Measurements from ENCODE around the gene THAP12. TPM values are rescaled to one million over a fixed set of nuclear protein-coding genes. Genes with fewer than 3 reads are reported as not detected.

The THAP12 gene, protein sequence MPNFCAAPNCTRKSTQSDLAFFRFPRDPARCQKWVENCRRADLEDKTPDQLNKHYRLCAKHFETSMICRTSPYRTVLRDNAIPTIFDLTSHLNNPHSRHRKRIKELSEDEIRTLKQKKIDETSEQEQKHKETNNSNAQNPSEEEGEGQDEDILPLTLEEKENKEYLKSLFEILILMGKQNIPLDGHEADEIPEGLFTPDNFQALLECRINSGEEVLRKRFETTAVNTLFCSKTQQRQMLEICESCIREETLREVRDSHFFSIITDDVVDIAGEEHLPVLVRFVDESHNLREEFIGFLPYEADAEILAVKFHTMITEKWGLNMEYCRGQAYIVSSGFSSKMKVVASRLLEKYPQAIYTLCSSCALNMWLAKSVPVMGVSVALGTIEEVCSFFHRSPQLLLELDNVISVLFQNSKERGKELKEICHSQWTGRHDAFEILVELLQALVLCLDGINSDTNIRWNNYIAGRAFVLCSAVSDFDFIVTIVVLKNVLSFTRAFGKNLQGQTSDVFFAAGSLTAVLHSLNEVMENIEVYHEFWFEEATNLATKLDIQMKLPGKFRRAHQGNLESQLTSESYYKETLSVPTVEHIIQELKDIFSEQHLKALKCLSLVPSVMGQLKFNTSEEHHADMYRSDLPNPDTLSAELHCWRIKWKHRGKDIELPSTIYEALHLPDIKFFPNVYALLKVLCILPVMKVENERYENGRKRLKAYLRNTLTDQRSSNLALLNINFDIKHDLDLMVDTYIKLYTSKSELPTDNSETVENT
- polyA plus RNA-seq (2013), result 37.8 and 38.6 TPM in 2 replicates

- peak within 1 kb of the TSS; percentile 63 for H3K18ac ChIP-seq (ENCODE audit: low read length)
- H3K4me3 ChIP-seq (ENCODE audit: low read depth, low read length), result peak within 1 kb of the TSS; percentile 95
- peak within 1 kb of the TSS; percentile 64 for H4K91ac ChIP-seq (ENCODE audit: low read depth, low read length)
- H3K79me2 ChIP-seq (ENCODE audit: control insufficient read depth, insufficient read depth, low read length, poor library complexity), result peaks cover 7% of the 10 kb centered on the region
- WGBS (ENCODE audit: extremely low coverage, insufficient coverage, insufficient read length), result no CpG with 5 or more reads among the region's 69 CpGs
- H3K27me3 ChIP-seq (ENCODE audit: insufficient read depth, low read length), result no peaks in the 10 kb centered on the region
- H3K9ac ChIP-seq (ENCODE audit: low read length), result peak within 1 kb of the TSS; percentile 84
- peaks cover 6 to 11% of the 10 kb centered on the region in 2 experiments for H3K4me1 ChIP-seq (ENCODE audit: control insufficient read depth in 1 of 2, insufficient read depth in 2 of 2, low read length in 2 of 2)
- no peak within 1 kb of the TSS for H2BK12ac ChIP-seq (ENCODE audit: low read length)
- peak within 1 kb of the TSS; percentile 39 for H2AK5ac ChIP-seq (ENCODE audit: low read length)
- H3K14ac ChIP-seq (ENCODE audit: low read length), result peak within 1 kb of the TSS; percentile 89
- DNase-seq, result peak; percentile 96 to 99
- H4K12ac ChIP-seq (ENCODE audit: low read depth, low read length), result peak within 1 kb of the TSS; percentile 92
- no peak within 1 kb of the TSS for H3K23ac ChIP-seq (ENCODE audit: low read length)
- H3K27ac ChIP-seq (ENCODE audit: low read depth, low read length), result peak within 1 kb of the TSS; percentile 52
- H3K36me3 ChIP-seq (ENCODE audit: control insufficient read depth in 1 of 2, insufficient read depth in 2 of 2, low read length in 2 of 2), result no peaks in the 10 kb centered on the region
- peaks cover 4% of the 10 kb centered on the region for H3K79me1 ChIP-seq (ENCODE audit: low read length)
- peak within 1 kb of the TSS; percentile 77 for H2BK120ac ChIP-seq (ENCODE audit: insufficient read depth, low read length, poor library complexity)
- H3K4ac ChIP-seq (ENCODE audit: low read depth, low read length), result peak within 1 kb of the TSS; percentile 98
- H2AFZ ChIP-seq (ENCODE audit: insufficient read depth, low read length, poor library complexity), result peak within 1 kb of the TSS; percentile 68
- H3K9me3 ChIP-seq (ENCODE audit: insufficient read depth, low read depth, low read length), result no peaks in the 10 kb centered on the region
- H4K8ac ChIP-seq (ENCODE audit: low read depth, low read length), result peak within 1 kb of the TSS; percentile 74
- peak within 1 kb of the TSS; percentile 85 for H3K4me2 ChIP-seq (ENCODE audit: low read length)
- peak within 1 kb of the TSS; percentile 75 for H2BK5ac ChIP-seq (ENCODE audit: low read depth, low read length, poor library complexity)
Observed at GRCh38 chr11:76380977-76381719, at the start of gene THAP12, which contains the start of gene GVQW3. TSS of gene THAP12 (minus strand) at chr11:76381132. CDS start at chr11:76380836, 296 bp downstream. TSS of gene GVQW3 (plus strand) at chr11:76381323. CDS start at chr11:76381829, 506 bp downstream.

DNA sequence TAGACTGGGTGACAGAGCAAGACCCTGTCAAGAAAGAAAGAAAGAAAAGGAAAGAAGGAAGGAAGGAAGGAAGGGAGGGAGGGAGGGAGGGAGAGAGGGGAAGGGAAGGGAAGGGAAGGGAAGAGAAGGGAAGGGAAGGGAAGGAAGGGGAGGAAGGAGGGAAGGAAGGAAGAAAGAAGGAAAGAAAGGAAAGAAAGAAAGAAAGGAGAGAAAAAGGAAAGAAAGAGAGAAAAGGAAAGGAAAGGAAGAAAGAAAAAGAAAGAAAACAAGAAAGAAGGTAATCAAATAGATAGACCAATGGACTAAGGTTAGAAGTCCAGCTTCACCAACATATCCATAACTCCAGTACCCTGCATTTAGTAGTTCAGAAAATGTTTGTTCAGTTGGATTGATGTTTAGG lies 45.7 kb upstream of the THAP12 start:
- Histone ChIP-seq H3K23ac (ENCODE audit: low read length) (no peak overlapping the region), H3K27ac (ENCODE audit: low read depth, low read length) (no peak overlapping the region), H3K4me3 (ENCODE audit: low read depth, low read length) (no peak overlapping the region), H3K27me3 (ENCODE audit: insufficient read depth, low read length) (no peaks in the 10 kb centered on the region), H3K36me3 (ENCODE audit: control insufficient read depth in 1 of 2, insufficient read depth in 2 of 2, low read length in 2 of 2) (no peaks in the 10 kb centered on the region), H3K4me2 (ENCODE audit: low read length) (no peak overlapping the region), H3K79me1 (ENCODE audit: low read length) (no peaks in the 10 kb centered on the region), H3K4ac (ENCODE audit: low read depth, low read length) (no peak overlapping the region), H2BK12ac (ENCODE audit: low read length) (no peak overlapping the region), H4K8ac (ENCODE audit: low read depth, low read length) (no peak overlapping the region), H3K14ac (ENCODE audit: low read length) (no peak overlapping the region), H3K18ac (ENCODE audit: low read length) (no peak overlapping the region), H2AFZ (ENCODE audit: insufficient read depth, low read length, poor library complexity) (no peak overlapping the region), H3K9me3 (ENCODE audit: insufficient read depth, low read depth, low read length) (no peaks in the 10 kb centered on the region), H3K4me1 (ENCODE audit: control insufficient read depth in 1 of 2, insufficient read depth in 2 of 2, low read length in 2 of 2) (no peaks in the 10 kb centered on the region), H4K12ac (ENCODE audit: low read depth, low read length) (no peak overlapping the region), H3K9ac (ENCODE audit: low read length) (no peak overlapping the region), H2AK5ac (ENCODE audit: low read length) (no peak overlapping the region), H2BK120ac (ENCODE audit: insufficient read depth, low read length, poor library complexity) (no peak overlapping the region), H4K91ac (ENCODE audit: low read depth, low read length) (no peak overlapping the region), H2BK5ac (ENCODE audit: low read depth, low read length, poor library complexity) (no peak overlapping the region), H3K79me2 (ENCODE audit: control insufficient read depth, insufficient read depth, low read length, poor library complexity) (no peaks in the 10 kb centered on the region)
- no peak for DNase-seq

DNA sequence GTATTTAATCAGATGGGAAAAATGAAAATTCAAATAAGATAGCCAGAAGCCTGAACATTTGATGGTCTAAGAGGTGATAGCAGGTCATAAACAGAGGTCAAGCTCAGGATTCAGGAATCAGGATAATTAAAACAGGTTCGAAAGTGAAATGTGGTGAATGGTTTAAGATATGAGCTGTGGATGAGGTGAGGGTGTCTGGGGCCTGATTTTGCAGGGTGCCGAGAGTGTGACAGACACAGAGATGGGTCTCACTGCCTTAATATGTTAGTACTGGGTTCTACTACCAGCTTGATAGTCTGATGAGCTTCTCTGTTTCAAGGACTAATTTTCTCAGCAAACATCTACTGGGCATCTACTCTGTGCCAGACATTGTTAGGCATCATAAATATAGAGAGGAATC lies 44.0 kb upstream of the THAP12 start:
- no peak overlapping the region for H3K9ac ChIP-seq (ENCODE audit: low read length)
- no peaks in the 10 kb centered on the region for H3K79me2 ChIP-seq (ENCODE audit: control insufficient read depth, insufficient read depth, low read length, poor library complexity)
- no peak overlapping the region for H2BK120ac ChIP-seq (ENCODE audit: insufficient read depth, low read length, poor library complexity)
- H3K79me1 ChIP-seq (ENCODE audit: low read length), result no peaks in the 10 kb centered on the region
- no peak overlapping the region for H3K18ac ChIP-seq (ENCODE audit: low read length)
- H3K4me1 ChIP-seq (ENCODE audit: control insufficient read depth in 1 of 2, insufficient read depth in 2 of 2, low read length in 2 of 2), result no peaks in the 10 kb centered on the region
- no peak overlapping the region for H2AFZ ChIP-seq (ENCODE audit: insufficient read depth, low read length, poor library complexity)
- H4K91ac ChIP-seq (ENCODE audit: low read depth, low read length), result no peak overlapping the region
- H2AK5ac ChIP-seq (ENCODE audit: low read length), result no peak overlapping the region
- H3K4me2 ChIP-seq (ENCODE audit: low read length), result no peak overlapping the region
- H2BK5ac ChIP-seq (ENCODE audit: low read depth, low read length, poor library complexity), result no peak overlapping the region
- no peak overlapping the region for H4K8ac ChIP-seq (ENCODE audit: low read depth, low read length)
- no peaks in the 10 kb centered on the region for H3K27me3 ChIP-seq (ENCODE audit: insufficient read depth, low read length)
- WGBS (ENCODE audit: extremely low coverage, insufficient coverage, insufficient read length), result 100% methylated on average over 1 of the region's 2 CpGs
- no peak overlapping the region for H3K27ac ChIP-seq (ENCODE audit: low read depth, low read length)
- no peak overlapping the region for H3K4me3 ChIP-seq (ENCODE audit: low read depth, low read length)
- no peaks in the 10 kb centered on the region for H3K36me3 ChIP-seq (ENCODE audit: control insufficient read depth in 1 of 2, insufficient read depth in 2 of 2, low read length in 2 of 2)
- no peaks in the 10 kb centered on the region for H3K9me3 ChIP-seq (ENCODE audit: insufficient read depth, low read depth, low read length)
- H2BK12ac ChIP-seq (ENCODE audit: low read length), result no peak overlapping the region
- no peak for DNase-seq
- no peak overlapping the region for H3K14ac ChIP-seq (ENCODE audit: low read length)
- H3K23ac ChIP-seq (ENCODE audit: low read length), result no peak overlapping the region
- no peak overlapping the region for H3K4ac ChIP-seq (ENCODE audit: low read depth, low read length)
- H4K12ac ChIP-seq (ENCODE audit: low read depth, low read length), result no peak overlapping the region

- H4K8ac ChIP-seq (ENCODE audit: low read depth, low read length), result no peak overlapping the region
- no peak overlapping the region for H3K23ac ChIP-seq (ENCODE audit: low read length)
- H3K79me2 ChIP-seq (ENCODE audit: control insufficient read depth, insufficient read depth, low read length, poor library complexity), result no peaks in the 10 kb centered on the region
- H2AK5ac ChIP-seq (ENCODE audit: low read length), result no peak overlapping the region
- no peak overlapping the region for H4K12ac ChIP-seq (ENCODE audit: low read depth, low read length)
- no peaks in the 10 kb centered on the region for H3K27me3 ChIP-seq (ENCODE audit: insufficient read depth, low read length)
- H2BK5ac ChIP-seq (ENCODE audit: low read depth, low read length, poor library complexity), result no peak overlapping the region
- no peak overlapping the region for H3K9ac ChIP-seq (ENCODE audit: low read length)
- H2BK120ac ChIP-seq (ENCODE audit: insufficient read depth, low read length, poor library complexity), result no peak overlapping the region
- H4K91ac ChIP-seq (ENCODE audit: low read depth, low read length), result no peak overlapping the region
- H3K14ac ChIP-seq (ENCODE audit: low read length), result no peak overlapping the region
- H3K79me1 ChIP-seq (ENCODE audit: low read length), result no peaks in the 10 kb centered on the region
- H3K4me1 ChIP-seq (ENCODE audit: control insufficient read depth in 1 of 2, insufficient read depth in 2 of 2, low read length in 2 of 2), result no peaks in the 10 kb centered on the region
- no peak overlapping the region for H2AFZ ChIP-seq (ENCODE audit: insufficient read depth, low read length, poor library complexity)
- H3K4me2 ChIP-seq (ENCODE audit: low read length), result no peak overlapping the region
- no peaks in the 10 kb centered on the region for H3K9me3 ChIP-seq (ENCODE audit: insufficient read depth, low read depth, low read length)
- no peak for DNase-seq
- H3K36me3 ChIP-seq (ENCODE audit: control insufficient read depth in 1 of 2, insufficient read depth in 2 of 2, low read length in 2 of 2), result no peaks in the 10 kb centered on the region
- H3K4me3 ChIP-seq (ENCODE audit: low read depth, low read length), result no peak overlapping the region
- H3K27ac ChIP-seq (ENCODE audit: low read depth, low read length), result no peak overlapping the region
- no peak overlapping the region for H3K18ac ChIP-seq (ENCODE audit: low read length)
- H2BK12ac ChIP-seq (ENCODE audit: low read length), result no peak overlapping the region
- WGBS (ENCODE audit: extremely low coverage, insufficient coverage, insufficient read length), result no CpG with 5 or more reads among the region's 3 CpGs
- H3K4ac ChIP-seq (ENCODE audit: low read depth, low read length), result no peak overlapping the region
Observed at GRCh38 chr11:76424379-76424778, 43.4 kb upstream of the THAP12 start.
